Measurements from ENCODE around the gene TRIM59. TPM values are rescaled to one million over a fixed set of nuclear protein-coding genes. Genes with fewer than 3 reads are reported as not detected.
A peak's percentile ranks its signal among the peaks of the same experiment; 100 is the strongest.

Gene TRIM59
- total RNA-seq, 1 experiment from 2014 or later, result 25.3 TPM

DNA sequence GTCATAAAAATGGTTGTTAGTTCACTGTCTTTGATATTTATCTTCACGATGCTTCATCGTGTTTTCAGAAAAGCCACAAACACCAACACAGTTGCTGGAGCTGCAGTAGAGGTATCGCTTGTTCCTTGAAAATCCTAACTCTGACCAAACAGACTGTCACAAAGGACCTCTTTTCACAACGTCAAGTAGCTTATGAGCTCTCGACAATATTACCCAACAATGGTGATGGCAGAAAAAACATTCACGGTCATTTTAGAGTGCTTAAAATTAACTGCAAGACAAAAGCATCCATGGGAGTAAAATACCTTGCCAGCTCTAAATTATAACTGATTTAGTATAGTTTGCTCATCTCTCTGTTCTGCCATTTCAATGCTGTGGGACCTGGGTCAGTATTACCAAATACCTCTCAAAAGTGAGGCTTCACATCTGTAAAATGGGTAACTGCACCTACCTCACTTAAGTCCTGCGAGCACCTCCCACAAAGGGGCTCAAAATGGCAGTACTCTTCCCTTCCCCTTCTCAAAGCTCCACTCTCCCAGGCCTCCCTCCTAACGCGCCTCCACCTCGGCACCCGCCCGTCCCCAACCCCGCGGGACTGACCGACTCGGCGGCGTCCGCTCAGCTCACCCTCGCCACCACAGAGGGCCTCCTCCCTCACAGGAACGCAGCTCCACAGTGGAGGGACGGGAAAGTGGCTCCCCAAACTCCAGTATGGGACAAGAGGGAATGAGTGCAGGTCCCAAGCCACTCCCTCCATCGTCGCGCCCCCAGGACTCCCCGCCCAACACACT is 546 bp downstream of the TRIM59 start:
- H3K9me3 ChIP-seq (ENCODE audit: low read length), result no peaks in the 10 kb centered on the region
- no peaks in the 10 kb centered on the region for H3K9me2 ChIP-seq (replicated peaks; ENCODE audit: low read length)
- TF ChIP-seq, protein P1, sequence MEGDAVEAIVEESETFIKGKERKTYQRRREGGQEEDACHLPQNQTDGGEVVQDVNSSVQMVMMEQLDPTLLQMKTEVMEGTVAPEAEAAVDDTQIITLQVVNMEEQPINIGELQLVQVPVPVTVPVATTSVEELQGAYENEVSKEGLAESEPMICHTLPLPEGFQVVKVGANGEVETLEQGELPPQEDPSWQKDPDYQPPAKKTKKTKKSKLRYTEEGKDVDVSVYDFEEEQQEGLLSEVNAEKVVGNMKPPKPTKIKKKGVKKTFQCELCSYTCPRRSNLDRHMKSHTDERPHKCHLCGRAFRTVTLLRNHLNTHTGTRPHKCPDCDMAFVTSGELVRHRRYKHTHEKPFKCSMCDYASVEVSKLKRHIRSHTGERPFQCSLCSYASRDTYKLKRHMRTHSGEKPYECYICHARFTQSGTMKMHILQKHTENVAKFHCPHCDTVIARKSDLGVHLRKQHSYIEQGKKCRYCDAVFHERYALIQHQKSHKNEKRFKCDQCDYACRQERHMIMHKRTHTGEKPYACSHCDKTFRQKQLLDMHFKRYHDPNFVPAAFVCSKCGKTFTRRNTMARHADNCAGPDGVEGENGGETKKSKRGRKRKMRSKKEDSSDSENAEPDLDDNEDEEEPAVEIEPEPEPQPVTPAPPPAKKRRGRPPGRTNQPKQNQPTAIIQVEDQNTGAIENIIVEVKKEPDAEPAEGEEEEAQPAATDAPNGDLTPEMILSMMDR (conservative IDR thresholded peaks at IDR 0.05; ENCODE audit: low read depth, low read length), result no peak
- no peak for TF ChIP-seq EZH2phosphoT487 (IDR thresholded peaks at IDR 0.05; ENCODE audit: borderline replicate concordance, low read length)
- TF ChIP-seq EZH2 (IDR thresholded peaks at IDR 0.05; ENCODE audit: low read length, unreplicated experiment), result no peak
- peak overlapping the region; percentile 69 for H3K27ac ChIP-seq (ENCODE audit: low read length)
- CTCF ChIA-PET, result no interaction called here
- intact Hi-C loops (cut with micrococcal nuclease), result loop anchor here (2.0 to 5.0 kb wide), 2 partner anchors 44 to 113 kb away; no protein-coding TSS in a partner anchor
- ATAC-seq (peak; percentile 71), DNase-seq (peak; percentile 28)
- peaks cover 11% of the 10 kb centered on the region; the same call in 1 of the 2 replicates for H3K36me3 ChIP-seq (ENCODE audit: low read depth, low read length)
- peak overlapping the region; percentile 77 for H2AFZ ChIP-seq (ENCODE audit: low read length)
- TSS peak; percentile 68 for BruUV-seq (replicated peaks)
- H3K9ac ChIP-seq (ENCODE audit: low read length), result peak overlapping the region; percentile 69
- no peaks in the 10 kb centered on the region for H3F3A ChIP-seq (ENCODE audit: low read length, unreplicated experiment)
- H3K79me2 ChIP-seq (ENCODE audit: low read length), result peaks cover 52% of the 10 kb centered on the region
- no peaks in the 10 kb centered on the region for H3K27me3 ChIP-seq (ENCODE audit: low read length)
- peak overlapping the region; percentile 91 for H3K4me2 ChIP-seq (ENCODE audit: low read length)
- H4K20me1 ChIP-seq (ENCODE audit: low read length), result peaks cover 9% of the 10 kb centered on the region; the same call in 1 of the 2 replicates
- POLR2A ChIA-PET (ENCODE audit: unreplicated experiment), result interaction anchor here (0.5 to 0.7 kb wide), 4 partner anchors 14 to 172 kb away, joined by 3 to 5 read pairs (median 4); no protein-coding TSS in a partner anchor
- peak overlapping the region; percentile 76 for H3K4me3 ChIP-seq (ENCODE audit: low read length)
- peaks cover 48% of the 10 kb centered on the region for H3K4me1 ChIP-seq (ENCODE audit: insufficient read depth, low read length)

DNA sequence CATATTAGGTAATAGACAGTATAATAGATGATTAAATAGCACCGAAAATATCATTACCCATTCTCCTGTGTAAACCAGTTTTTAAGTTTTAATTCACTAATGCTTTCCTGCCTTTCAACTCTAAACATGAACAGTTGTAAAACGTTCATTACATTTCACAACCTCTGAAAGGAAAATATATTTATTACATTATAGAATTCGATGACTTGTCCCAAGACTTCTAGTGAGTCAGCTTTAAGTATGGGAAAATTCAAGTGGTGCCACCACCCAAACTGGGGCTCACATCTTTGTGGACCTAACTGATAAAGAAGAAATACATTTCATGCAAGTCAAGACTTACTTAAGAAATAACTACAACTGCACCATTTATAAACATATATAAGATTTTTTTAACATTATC is 2.0 kb downstream of the TRIM59 start:
- H3K9me3 ChIP-seq (ENCODE audit: low read length), result no peaks in the 10 kb centered on the region
- H3K79me2 ChIP-seq (ENCODE audit: low read length), result peaks cover 67% of the 10 kb centered on the region
- H3K36me3 ChIP-seq (ENCODE audit: low read depth, low read length), result peaks cover 11% of the 10 kb centered on the region; the same call in 1 of the 2 replicates
- H2AFZ ChIP-seq (ENCODE audit: low read length), result no peak overlapping the region
- H3K27ac ChIP-seq (ENCODE audit: low read length), result peak overlapping the region; percentile 5; the same call in 1 of the 2 replicates
- H3K4me2 ChIP-seq (ENCODE audit: low read length), result peak overlapping the region; percentile 91
- ChIA-PET POLR2A (ENCODE audit: unreplicated experiment) (no interaction called here), CTCF (no interaction called here)
- intact Hi-C loops (cut with micrococcal nuclease), result loop anchor here (5.0 kb wide), 1 partner anchor 115 kb away; no protein-coding TSS in a partner anchor
- peak overlapping the region; percentile 76 for H3K4me3 ChIP-seq (ENCODE audit: low read length)
- peak; percentile 69 for DNase-seq
- no peak for ATAC-seq
- H3K27me3 ChIP-seq (ENCODE audit: low read length), result no peaks in the 10 kb centered on the region
- H3F3A ChIP-seq (ENCODE audit: low read length, unreplicated experiment), result no peaks in the 10 kb centered on the region
- no peaks in the 10 kb centered on the region for H3K9me2 ChIP-seq (replicated peaks; ENCODE audit: low read length)
- BruUV-seq (replicated peaks), result no TSS peak
- peaks cover 9% of the 10 kb centered on the region; the same call in 1 of the 2 replicates for H4K20me1 ChIP-seq (ENCODE audit: low read length)
- TF ChIP-seq EZH2 (IDR thresholded peaks at IDR 0.05; ENCODE audit: low read length, unreplicated experiment), result no peak
- no peak for TF ChIP-seq EZH2phosphoT487 (IDR thresholded peaks at IDR 0.05; ENCODE audit: borderline replicate concordance, low read length)
- TF ChIP-seq, protein P1 (conservative IDR thresholded peaks at IDR 0.05; ENCODE audit: low read depth, low read length), result no peak
- peaks cover 48% of the 10 kb centered on the region for H3K4me1 ChIP-seq (ENCODE audit: insufficient read depth, low read length)
- peak overlapping the region; percentile 69 for H3K9ac ChIP-seq (ENCODE audit: low read length)

All from PC-3 (cell line).